Measurements from ENCODE around the gene ADAMTS1. TPM values are rescaled to one million over a fixed set of nuclear protein-coding genes. Genes with fewer than 3 reads are reported as not detected.

ADAMTS1 gene
- total RNA-seq, 2 donors from 2014 or later = 24.2 to 24.3 TPM

GRCh38 chr21:26811482-26811881, 33.7 kb downstream of the ADAMTS1 start:
- Mint-ChIP-seq H3K27me3 (ENCODE audit: insufficient read depth) (peaks cover 13% of the 10 kb centered on the region), H3K36me3 (ENCODE audit: low read depth) (no peaks in the 10 kb centered on the region), H3K9me3 (no peaks in the 10 kb centered on the region), H3K4me1 (peaks cover 11% of the 10 kb centered on the region), H3K27ac (no peak overlapping the region), H3K4me3 (no peak overlapping the region)
- Histone ChIP-seq H3K27me3 (ENCODE audit: control insufficient read depth, insufficient read depth, low read length, poor library complexity, severe bottlenecking) (peaks cover 28% of the 10 kb centered on the region), H3K9me3 (ENCODE audit: control insufficient read depth, low read length) (no peaks in the 10 kb centered on the region), H3K4me3 (ENCODE audit: low read length) (no peak overlapping the region), H3K9ac (ENCODE audit: extremely low read depth, low read length, poor library complexity, severe bottlenecking) (no peak overlapping the region), H3K4me1 (ENCODE audit: control insufficient read depth, insufficient read depth, low read length) (no peaks in the 10 kb centered on the region), H3K27ac (ENCODE audit: low read depth, low read length) (no peak overlapping the region), H3K36me3 (ENCODE audit: control insufficient read depth, insufficient read depth, low read length) (no peaks in the 10 kb centered on the region)
- DNase-seq = no peak
- WGBS, 2 experiments (ENCODE audit: insufficient coverage in 1 of 2, insufficient read length in 1 of 2) = 89% methylated on average over 2 of the region's 2 CpGs; no CpG with 5 or more reads in 1 of the 2 experiments
- TF ChIP-seq CTCF (conservative IDR thresholded peaks at IDR 0.05) = no peak

- peaks cover 28% of the 10 kb centered on the region for H3K27me3 ChIP-seq (ENCODE audit: control insufficient read depth, insufficient read depth, low read length, poor library complexity, severe bottlenecking)
- Mint-ChIP-seq H3K27ac (no peak overlapping the region), H3K9me3 (no peaks in the 10 kb centered on the region), H3K4me3 (no peak overlapping the region), H3K4me1 (peaks cover 11% of the 10 kb centered on the region), H3K36me3 (ENCODE audit: low read depth) (no peaks in the 10 kb centered on the region), H3K27me3 (ENCODE audit: insufficient read depth) (peaks cover 13% of the 10 kb centered on the region)
- H3K9ac ChIP-seq (ENCODE audit: extremely low read depth, low read length, poor library complexity, severe bottlenecking) = no peak overlapping the region
- H3K9me3 ChIP-seq (ENCODE audit: control insufficient read depth, low read length) = no peaks in the 10 kb centered on the region
- no peak overlapping the region for H3K4me3 ChIP-seq (ENCODE audit: low read length)
- DNase-seq = no peak
- no peak overlapping the region for H3K27ac ChIP-seq (ENCODE audit: low read depth, low read length)
- no peak for TF ChIP-seq CTCF (conservative IDR thresholded peaks at IDR 0.05)
- no peaks in the 10 kb centered on the region for H3K4me1 ChIP-seq (ENCODE audit: control insufficient read depth, insufficient read depth, low read length)
- H3K36me3 ChIP-seq (ENCODE audit: control insufficient read depth, insufficient read depth, low read length) = no peaks in the 10 kb centered on the region
- 87% methylated on average over 2 of the region's 2 CpGs; no CpG with 5 or more reads in 1 of the 2 experiments for WGBS, 2 experiments (ENCODE audit: insufficient coverage in 1 of 2, insufficient read length in 1 of 2)
Measured at GRCh38 chr21:26810676-26811415, 34.4 kb downstream of the ADAMTS1 start.

GRCh38 chr21:26810266-26810665, 34.9 kb downstream of the ADAMTS1 start:
- peaks cover 11% of the 10 kb centered on the region for H3K4me1 Mint-ChIP-seq
- TF ChIP-seq CTCF (conservative IDR thresholded peaks at IDR 0.05) = no peak
- WGBS, 2 experiments (ENCODE audit: insufficient coverage in 1 of 2, insufficient read length in 1 of 2) = 89% methylated on average over 5 of the region's 5 CpGs; no CpG with 5 or more reads in 1 of the 2 experiments
- no peaks in the 10 kb centered on the region for H3K9me3 ChIP-seq (ENCODE audit: control insufficient read depth, low read length)
- H3K4me3 ChIP-seq (ENCODE audit: low read length) = no peak overlapping the region
- peaks cover 13% of the 10 kb centered on the region for H3K27me3 Mint-ChIP-seq (ENCODE audit: insufficient read depth)
- H3K36me3 Mint-ChIP-seq (ENCODE audit: low read depth) = no peaks in the 10 kb centered on the region
- no peaks in the 10 kb centered on the region for H3K4me1 ChIP-seq (ENCODE audit: control insufficient read depth, insufficient read depth, low read length)
- no peak overlapping the region for H3K27ac ChIP-seq (ENCODE audit: low read depth, low read length)
- no peak overlapping the region for H3K9ac ChIP-seq (ENCODE audit: extremely low read depth, low read length, poor library complexity, severe bottlenecking)
- DNase-seq = no peak
- H3K36me3 ChIP-seq (ENCODE audit: control insufficient read depth, insufficient read depth, low read length) = no peaks in the 10 kb centered on the region
- peaks cover 28% of the 10 kb centered on the region for H3K27me3 ChIP-seq (ENCODE audit: control insufficient read depth, insufficient read depth, low read length, poor library complexity, severe bottlenecking)
- no peak overlapping the region for H3K27ac Mint-ChIP-seq
- H3K9me3 Mint-ChIP-seq = no peaks in the 10 kb centered on the region
- no peak overlapping the region for H3K4me3 Mint-ChIP-seq

Data from endodermal cell (in vitro differentiated cells).